A549 treated with ZK216348 at 1 μM for 4 hours (cell line): ENCODE data around the gene STEEP1. TPM values are rescaled to one million over a fixed set of nuclear protein-coding genes. Genes with fewer than 3 reads are reported as not detected.

Source experiments
- total RNA-seq: library from RNA; stranded (reverse); fragments of 200-300 nt; extraction: Qiagen RNA extraction; gene quantifications from 5 replicates; pipeline ENCODE4 v1.2.3, GENCODE V29; 2022; ENCODE audit warnings: low read depth

The STEEP1 gene
- total RNA-seq: 29.2 to 38.2 TPM (median 32.4 TPM) in 5 replicates

GRCh38 chrX:119565107-119565663 lies at the start of gene STEEP1:
Gene STEEP1, minus strand, starts transcription at chrX:119565409. Its CDS starts 54 bp downstream, at chrX:119565355.

GRCh38 chrX:119606280-119607017 lies 41.2 kb upstream of the STEEP1 start, which contains the start of gene NKRF:
Gene NKRF, minus strand, starts transcription at chrX:119606424.

GRCh38 chrX:119574394-119575266 lies 9.4 kb upstream of the STEEP1 start, which contains the start of gene UBE2A:
Gene UBE2A, plus strand, starts transcription at chrX:119574563. Its CDS starts 149 bp downstream, at chrX:119574712.

Other genes with a start within 250 kb of the STEEP1 start
- 23.9 to 35.9 TPM (median 31.8 TPM) in 5 replicates for gene SLC25A43, start 166.1 kb downstream of the STEEP1 start, total RNA-seq
- gene SLC25A5, start 97.0 kb downstream of the STEEP1 start, total RNA-seq: 604 to 771 TPM (median 752 TPM) in 5 replicates
- 131 to 159 TPM (median 144 TPM) in 5 replicates for gene UBE2A, start 9.2 kb upstream of the STEEP1 start, total RNA-seq
- 14.9 to 19.6 TPM (median 17.0 TPM) in 5 replicates for gene NKRF, start 41.0 kb upstream of the STEEP1 start, total RNA-seq
- 10.3 to 11.7 TPM (median 11.5 TPM) in 5 replicates for gene SEPTIN6, start 127.8 kb upstream of the STEEP1 start, total RNA-seq
- 0.29 TPM in 1 of 5 replicates, not detected in the others for gene SOWAHD, start 193.2 kb upstream of the STEEP1 start, total RNA-seq
- 3,268 to 6,888 TPM (median 3,499 TPM) in 5 replicates for gene RPL39, start 226.2 kb upstream of the STEEP1 start, total RNA-seq